Measurements from ENCODE around the gene ANK2. TPM values are rescaled to one million over a fixed set of nuclear protein-coding genes. Genes with fewer than 3 reads are reported as not detected.

The ANK2 gene
- total RNA-seq, result 4.5 and 5.4 TPM in 2 replicates

- intact Hi-C loops (cut with micrococcal nuclease), result no loop called here
- DNase-seq (no peak), ATAC-seq (ENCODE audit: low read depth) (no peak)
- H3K36me3 Mint-ChIP-seq (ENCODE audit: low read depth), result no peaks in the 10 kb centered on the region
- no peak within 1 kb of the TSS for H3K27ac Mint-ChIP-seq
- H3K4me3 Mint-ChIP-seq, result no peak within 1 kb of the TSS
- peaks cover 2% of the 10 kb centered on the region for H3K27me3 Mint-ChIP-seq
- TF ChIP-seq CTCF (IDR thresholded peaks at IDR 0.05), result no peak
- ChIA-PET POLR2A (no interaction called here), CTCF (no interaction called here)
- H3K4me1 Mint-ChIP-seq, result no peaks in the 10 kb centered on the region
- H3K9me3 Mint-ChIP-seq, result no peaks in the 10 kb centered on the region
These were observed at the start of gene ANK2 for GRCh38 chr4:113049421-113050370. TSS of gene ANK2 (plus strand) at chr4:113049653. CDS start at chr4:113049729, 76 bp downstream.

GRCh38 chr4:113003841-113004240 is 45.6 kb upstream of the ANK2 start:
- no peak overlapping the region for H3K27ac Mint-ChIP-seq
- no peaks in the 10 kb centered on the region for H3K4me1 Mint-ChIP-seq
- no peak for ATAC-seq (ENCODE audit: low read depth)
- intact Hi-C loops (cut with micrococcal nuclease), result no loop called here
- no peaks in the 10 kb centered on the region for H3K27me3 Mint-ChIP-seq
- ChIA-PET CTCF (no interaction called here), POLR2A (no interaction called here)
- no peak overlapping the region for H3K4me3 Mint-ChIP-seq
- no peaks in the 10 kb centered on the region for H3K9me3 Mint-ChIP-seq
- H3K36me3 Mint-ChIP-seq (ENCODE audit: low read depth), result no peaks in the 10 kb centered on the region
- no peak for TF ChIP-seq CTCF (IDR thresholded peaks at IDR 0.05)
- DNase-seq, result no peak

GRCh38 chr4:113004655-113005054 is 44.8 kb upstream of the ANK2 start:
- ATAC-seq (ENCODE audit: low read depth) (no peak), DNase-seq (no peak)
- no peak for TF ChIP-seq CTCF (IDR thresholded peaks at IDR 0.05)
- CTCF ChIA-PET, result no interaction called here
- Mint-ChIP-seq H3K4me3 (no peak overlapping the region), H3K36me3 (ENCODE audit: low read depth) (no peaks in the 10 kb centered on the region), H3K4me1 (no peaks in the 10 kb centered on the region), H3K9me3 (no peaks in the 10 kb centered on the region), H3K27ac (no peak overlapping the region), H3K27me3 (no peaks in the 10 kb centered on the region)
- intact Hi-C loops (cut with micrococcal nuclease), result no loop called here
- POLR2A ChIA-PET, result no interaction called here

GRCh38 chr4:113006632-113007031 is 42.8 kb upstream of the ANK2 start:
- Mint-ChIP-seq H3K27me3 (no peaks in the 10 kb centered on the region), H3K27ac (no peak overlapping the region), H3K4me3 (no peak overlapping the region), H3K36me3 (ENCODE audit: low read depth) (no peaks in the 10 kb centered on the region), H3K4me1 (no peaks in the 10 kb centered on the region), H3K9me3 (no peaks in the 10 kb centered on the region)
- intact Hi-C loops (cut with micrococcal nuclease), result no loop called here
- ChIA-PET POLR2A (no interaction called here), CTCF (no interaction called here)
- DNase-seq, result no peak
- TF ChIP-seq CTCF (IDR thresholded peaks at IDR 0.05), result no peak
- no peak for ATAC-seq (ENCODE audit: low read depth)

GRCh38 chr4:113007151-113007550 is 42.3 kb upstream of the ANK2 start:
- ChIA-PET POLR2A (no interaction called here), CTCF (no interaction called here)
- Mint-ChIP-seq H3K4me3 (no peak overlapping the region), H3K36me3 (ENCODE audit: low read depth) (no peaks in the 10 kb centered on the region), H3K9me3 (no peaks in the 10 kb centered on the region), H3K27ac (no peak overlapping the region), H3K4me1 (no peaks in the 10 kb centered on the region), H3K27me3 (no peaks in the 10 kb centered on the region)
- DNase-seq (no peak), ATAC-seq (ENCODE audit: low read depth) (no peak)
- TF ChIP-seq CTCF (IDR thresholded peaks at IDR 0.05), result no peak
- intact Hi-C loops (cut with micrococcal nuclease), result no loop called here
